Ovary (tissue), 3 donors: ENCODE results near the gene EFEMP2.
"Not testable (repeated sequence)": the region's sequence is repeated elsewhere in the genome, so short reads cannot be mapped to it uniquely, and the experiment has no call there.

Experiments
- CTCF ChIP-seq, 3 donors: fragments of 450-650 bp in 2 of 3; fragments of 200-600 bp in 1 of 3; IDR thresholded peaks; one replicate each; pipeline versions ENCODE4 v1.5.1 to v1.8.0; 2016 to 2022; ENCODE audit warnings: antibody characterized with exemption in 3 of 3, mild to moderate bottlenecking in 1 of 3
- POLR2A ChIP-seq: fragments of 450-650 bp; IDR thresholded peaks from one replicate; pipeline ENCODE4 v1.6.1; 2017; ENCODE audit warnings: antibody characterized with exemption, mild to moderate bottlenecking, moderate library complexity
- donor health status: DM: no; HTN: no; CAD: no.

- TF ChIP-seq CTCF (IDR thresholded peaks at IDR 0.05); POLR2A: not testable (repeated sequence)
Observed at GRCh38 chr11:65892137-65892540, 19.5 kb upstream of the EFEMP2 start.
